Hepatocyte (in vitro differentiated cells): ENCODE measurements around the gene USP9Y. TPM values are rescaled to one million over a fixed set of nuclear protein-coding genes. Genes with fewer than 3 reads are reported as not detected.

Experiments
- DNase-seq: peaks from one replicate; pipeline ENCODE4 v3.0.0-alpha.2; 2016; ENCODE audit warnings: low spot score
- H2AFZ ChIP-seq: fragments of 200-600 bp; sonication (generic); 2 replicates; pipeline ENCODE4 v1.6.0; 2016; ENCODE audit warnings: antibody characterized with exemption, mild to moderate bottlenecking
- H3K27ac ChIP-seq: fragments of 200-600 bp; sonication (generic); 2 replicates; pipeline ENCODE4 v1.5.1; 2016; ENCODE audit warnings: mild to moderate bottlenecking
- H3K27me3 ChIP-seq: fragments of 200-600 bp; sonication (generic); 2 replicates; pipeline ENCODE4 v1.6.1; 2016
- H3K36me3 ChIP-seq: fragments of 200-600 bp; sonication (generic); replicated peaks from 2 replicates; pipeline ENCODE4 v1.5.1; 2016; ENCODE audit warnings: low read depth; ENCODE audit not compliant: insufficient read depth
- H3K4me1 ChIP-seq: fragments of 200-600 bp; sonication (generic); 2 replicates; pipeline ENCODE4 v1.5.1; 2016; ENCODE audit warnings: mild to moderate bottlenecking, moderate library complexity; ENCODE audit not compliant: insufficient read depth
- H3K4me2 ChIP-seq: fragments of 200-600 bp; sonication (generic); 2 replicates; pipeline ENCODE4 v1.6.0; 2016
- H3K4me3 ChIP-seq: fragments of 200-600 bp; sonication (generic); 2 replicates; pipeline ENCODE4 v1.5.1; 2016; ENCODE audit warnings: mild to moderate bottlenecking
- H3K79me2 ChIP-seq: fragments of 200-600 bp; sonication (generic); 2 replicates; pipeline ENCODE4 v1.6.0; 2017; ENCODE audit warnings: mild to moderate bottlenecking
- H3K9me2 ChIP-seq: fragments of 200-600 bp; sonication (generic); replicated peaks from 2 replicates; pipeline ENCODE4 v1.6.0; 2017; ENCODE audit warnings: mild to moderate bottlenecking; ENCODE audit not compliant: insufficient read depth
- H3K9me3 ChIP-seq: fragments of 200-600 bp; sonication (generic); 2 replicates; pipeline ENCODE4 v1.5.1; 2016; ENCODE audit warnings: low read depth, mild to moderate bottlenecking
- H4K20me1 ChIP-seq: fragments of 200-600 bp; sonication (generic); 2 replicates; pipeline ENCODE4 v1.6.0; 2016; ENCODE audit warnings: mild to moderate bottlenecking; ENCODE audit not compliant: insufficient read depth, poor library complexity, severe bottlenecking
- CTCF ChIP-seq: fragments of 200-600 bp; sonication (generic); IDR thresholded peaks from 2 replicates; pipeline ENCODE4 v1.5.1; 2016; ENCODE audit warnings: antibody characterized with exemption, mild to moderate bottlenecking; ENCODE audit not compliant: poor library complexity
- EZH2 ChIP-seq: fragments of 200-600 bp; sonication (generic); IDR thresholded peaks from 2 replicates; pipeline ENCODE4 v1.6.1; 2016; ENCODE audit warnings: antibody characterized with exemption, mild to moderate bottlenecking, borderline replicate concordance
- EZH2phosphoT487 ChIP-seq: fragments of 200-600 bp; sonication (generic); IDR thresholded peaks from one replicate; pipeline ENCODE4 v1.6.1; 2018; ENCODE audit warnings: antibody characterized with exemption, mild to moderate bottlenecking, low read depth, moderate library complexity; ENCODE audit not compliant: unreplicated experiment, severe bottlenecking
- WGBS: methylation state at CpG from one replicate; pipeline ENCODE4 v1.1.6; 2016; ENCODE audit warnings: low lambda C conversion rate; ENCODE audit errors: missing lambda C conversion rate; 5-methylcytosine and 5-hydroxymethylcytosine counted together
- polyA plus RNA-seq: library from polyadenylated mRNA; unstranded; fragments of >200 nt; fragmentation: Nextera tagmentation; extraction: Ambion mirVana; gene quantifications from 2 replicates; pipeline ENCODE4 v1.2.1, GENCODE V29; 2016
- total RNA-seq: library from RNA; depleted of rRNA; stranded (reverse); fragments of >200 nt; gene quantifications from 2 replicates; pipeline ENCODE4 v1.2.3, GENCODE V29; 2014

Gene USP9Y
- total and polyA plus RNA-seq, 2 experiments from 2014 or later = not detected

GRCh38 chrY:12793999-12794398 lies 93.0 kb downstream of the USP9Y start:
- H3K9me2 ChIP-seq = no peaks in the 10 kb centered on the region
- no peaks in the 10 kb centered on the region for H3K27me3 ChIP-seq
- no peak overlapping the region for H2AFZ ChIP-seq
- H3K4me3 ChIP-seq = no peak overlapping the region
- H3K9me3 ChIP-seq = no peaks in the 10 kb centered on the region
- H3K36me3 ChIP-seq = no peaks in the 10 kb centered on the region
- no peaks in the 10 kb centered on the region for H3K4me1 ChIP-seq
- WGBS = no CpG with 5 or more reads among the region's 1 CpG
- TF ChIP-seq EZH2 = no peak
- TF ChIP-seq CTCF = no peak
- no peak for TF ChIP-seq EZH2phosphoT487
- no peak for DNase-seq
- no peak overlapping the region for H3K4me2 ChIP-seq
- no peaks in the 10 kb centered on the region for H4K20me1 ChIP-seq
- H3K79me2 ChIP-seq = no peaks in the 10 kb centered on the region
- H3K27ac ChIP-seq = no peak overlapping the region

GRCh38 chrY:12808046-12808445 lies 107.0 kb downstream of the USP9Y start:
- H4K20me1 ChIP-seq = no peaks in the 10 kb centered on the region
- H3K4me2 ChIP-seq = no peak overlapping the region
- H3K79me2 ChIP-seq = no peaks in the 10 kb centered on the region
- no CpG with 5 or more reads among the region's 1 CpG for WGBS
- H3K36me3 ChIP-seq = no peaks in the 10 kb centered on the region
- no peaks in the 10 kb centered on the region for H3K4me1 ChIP-seq
- DNase-seq = no peak
- H3K27me3 ChIP-seq = no peaks in the 10 kb centered on the region
- H2AFZ ChIP-seq = no peak overlapping the region
- no peaks in the 10 kb centered on the region for H3K9me3 ChIP-seq
- no peaks in the 10 kb centered on the region for H3K9me2 ChIP-seq
- H3K4me3 ChIP-seq = no peak overlapping the region
- H3K27ac ChIP-seq = no peak overlapping the region
- TF ChIP-seq EZH2 (no peak), EZH2phosphoT487 (no peak), CTCF (no peak)

GRCh38 chrY:12809034-12809433 lies 108.0 kb downstream of the USP9Y start:
- Histone ChIP-seq H3K79me2 (no peaks in the 10 kb centered on the region), H3K27me3 (no peaks in the 10 kb centered on the region), H3K9me3 (no peaks in the 10 kb centered on the region), H3K27ac (no peak overlapping the region), H4K20me1 (no peaks in the 10 kb centered on the region), H3K4me1 (no peaks in the 10 kb centered on the region), H2AFZ (no peak overlapping the region), H3K4me2 (no peak overlapping the region), H3K9me2 (no peaks in the 10 kb centered on the region), H3K4me3 (no peak overlapping the region), H3K36me3 (no peaks in the 10 kb centered on the region)
- TF ChIP-seq EZH2 = no peak
- no peak for TF ChIP-seq CTCF
- TF ChIP-seq EZH2phosphoT487 = no peak
- no peak for DNase-seq
- WGBS = no CpG with 5 or more reads among the region's 3 CpGs

- H3K9me3 ChIP-seq = no peaks in the 10 kb centered on the region
- no peaks in the 10 kb centered on the region for H3K4me1 ChIP-seq
- H3K79me2 ChIP-seq = no peaks in the 10 kb centered on the region
- TF ChIP-seq CTCF (no peak), EZH2 (no peak), EZH2phosphoT487 (no peak)
- no peak overlapping the region for H3K27ac ChIP-seq
- H2AFZ ChIP-seq = no peak overlapping the region
- no peaks in the 10 kb centered on the region for H3K27me3 ChIP-seq
- H4K20me1 ChIP-seq = no peaks in the 10 kb centered on the region
- no peak for DNase-seq
- no CpG with 5 or more reads among the region's 1 CpG for WGBS
- no peak overlapping the region for H3K4me2 ChIP-seq
- no peak overlapping the region for H3K4me3 ChIP-seq
- H3K9me2 ChIP-seq = no peaks in the 10 kb centered on the region
- no peaks in the 10 kb centered on the region for H3K36me3 ChIP-seq
Measured at GRCh38 chrY:12823408-12823807, 122.4 kb downstream of the USP9Y start.
